ENCODE measurements around the gene CMTM5. TPM values are rescaled to one million over a fixed set of nuclear protein-coding genes. Genes with fewer than 3 reads are reported as not detected.

Gene CMTM5
- total RNA-seq, 1 donor from 2014 or later, result 2.0 TPM

- Mint-ChIP-seq H3K4me3 (peak overlapping the region; percentile 6), H3K27me3 (ENCODE audit: low read depth) (peaks cover 11% of the 10 kb centered on the region), H3K27ac (ENCODE audit: unreplicated experiment) (no peak overlapping the region), H3K36me3 (ENCODE audit: low read depth) (peaks cover 9% of the 10 kb centered on the region), H3K4me1 (peaks cover 10% of the 10 kb centered on the region), H3K9me3 (peaks cover 12% of the 10 kb centered on the region)
- DNase-seq (ENCODE audit: low read depth, low spot score), result no peak
- peak; percentile 32 for TF ChIP-seq CTCF (conservative IDR thresholded peaks at IDR 0.05)
These were observed 30.7 kb upstream of the CMTM5 start for GRCh38 chr14:23345987-23346692.

GRCh38 chr14:23346693-23347405 lies 30.0 kb upstream of the CMTM5 start:
- no peak for DNase-seq (ENCODE audit: low read depth, low spot score)
- H3K4me3 Mint-ChIP-seq, result no peak overlapping the region
- no peak overlapping the region for H3K27ac Mint-ChIP-seq (ENCODE audit: unreplicated experiment)
- peaks cover 13% of the 10 kb centered on the region for H3K4me1 Mint-ChIP-seq
- H3K27me3 Mint-ChIP-seq (ENCODE audit: low read depth), result peaks cover 15% of the 10 kb centered on the region
- no peak for TF ChIP-seq CTCF (conservative IDR thresholded peaks at IDR 0.05)
- H3K36me3 Mint-ChIP-seq (ENCODE audit: low read depth), result peaks cover 11% of the 10 kb centered on the region
- peaks cover 13% of the 10 kb centered on the region for H3K9me3 Mint-ChIP-seq

GRCh38 chr14:23347406-23348296 lies 29.2 kb upstream of the CMTM5 start:
- H3K4me1 Mint-ChIP-seq, result peaks cover 13% of the 10 kb centered on the region
- H3K27ac Mint-ChIP-seq (ENCODE audit: unreplicated experiment), result no peak overlapping the region
- H3K9me3 Mint-ChIP-seq, result peaks cover 13% of the 10 kb centered on the region
- no peak for DNase-seq (ENCODE audit: low read depth, low spot score)
- TF ChIP-seq CTCF (conservative IDR thresholded peaks at IDR 0.05), result no peak
- peaks cover 11% of the 10 kb centered on the region for H3K36me3 Mint-ChIP-seq (ENCODE audit: low read depth)
- no peak overlapping the region for H3K4me3 Mint-ChIP-seq
- peaks cover 15% of the 10 kb centered on the region for H3K27me3 Mint-ChIP-seq (ENCODE audit: low read depth)

GRCh38 chr14:23348297-23348655 lies 28.6 kb upstream of the CMTM5 start:
- no peak overlapping the region for H3K4me3 Mint-ChIP-seq
- no peak for TF ChIP-seq CTCF (conservative IDR thresholded peaks at IDR 0.05)
- DNase-seq (ENCODE audit: low read depth, low spot score), result no peak
- peaks cover 19% of the 10 kb centered on the region for H3K4me1 Mint-ChIP-seq
- H3K27me3 Mint-ChIP-seq (ENCODE audit: low read depth), result peaks cover 20% of the 10 kb centered on the region
- H3K36me3 Mint-ChIP-seq (ENCODE audit: low read depth), result peaks cover 11% of the 10 kb centered on the region
- H3K27ac Mint-ChIP-seq (ENCODE audit: unreplicated experiment), result no peak overlapping the region
- H3K9me3 Mint-ChIP-seq, result peaks cover 10% of the 10 kb centered on the region

- no peak for TF ChIP-seq CTCF (conservative IDR thresholded peaks at IDR 0.05)
- H3K4me1 Mint-ChIP-seq, result peaks cover 29% of the 10 kb centered on the region
- H3K4me3 Mint-ChIP-seq, result peak overlapping the region; percentile 83
- no peak overlapping the region for H3K27ac Mint-ChIP-seq (ENCODE audit: unreplicated experiment)
- DNase-seq (ENCODE audit: low read depth, low spot score), result no peak
- H3K9me3 Mint-ChIP-seq, result peaks cover 10% of the 10 kb centered on the region
- H3K36me3 Mint-ChIP-seq (ENCODE audit: low read depth), result peaks cover 11% of the 10 kb centered on the region
- peaks cover 30% of the 10 kb centered on the region for H3K27me3 Mint-ChIP-seq (ENCODE audit: low read depth)
These were observed 27.5 kb upstream of the CMTM5 start for GRCh38 chr14:23349156-23349845.

Data from neural crest cell (in vitro differentiated cells).